ENCODE results near the gene C1orf21.
"Not testable (repeated sequence)": the region's sequence is repeated elsewhere in the genome, so short reads cannot be mapped to it uniquely, and the experiment has no call there.

The C1orf21 gene

GRCh38 chr1:184590163-184590750 is 203.4 kb downstream of the C1orf21 start:
- H3K9me3 Mint-ChIP-seq = no peaks in the 10 kb centered on the region
- no peaks in the 10 kb centered on the region for H3K27me3 Mint-ChIP-seq (ENCODE audit: low read depth)
- no peaks in the 10 kb centered on the region for H3K36me3 Mint-ChIP-seq (ENCODE audit: low read depth)
- H3K4me1 Mint-ChIP-seq (ENCODE audit: low read depth) = no peaks in the 10 kb centered on the region
- H3K27ac Mint-ChIP-seq = no peak overlapping the region
- no peak overlapping the region for H3K4me3 Mint-ChIP-seq

- no peaks in the 10 kb centered on the region for H3K36me3 Mint-ChIP-seq (ENCODE audit: low read depth)
- no peaks in the 10 kb centered on the region for H3K9me3 Mint-ChIP-seq
- H3K27me3 Mint-ChIP-seq (ENCODE audit: low read depth) = no peaks in the 10 kb centered on the region
- H3K27ac Mint-ChIP-seq = no peak overlapping the region
- no peaks in the 10 kb centered on the region for H3K4me1 Mint-ChIP-seq (ENCODE audit: low read depth)
- H3K4me3 Mint-ChIP-seq = no peak overlapping the region
These were observed 206.8 kb downstream of the C1orf21 start for GRCh38 chr1:184593597-184593996.

- H3K9me3 Mint-ChIP-seq = no peaks in the 10 kb centered on the region
- no peaks in the 10 kb centered on the region for H3K36me3 Mint-ChIP-seq (ENCODE audit: low read depth)
- no peak overlapping the region for H3K27ac Mint-ChIP-seq
- H3K4me3 Mint-ChIP-seq = no peak overlapping the region
- H3K4me1 Mint-ChIP-seq (ENCODE audit: low read depth) = no peaks in the 10 kb centered on the region
- no peaks in the 10 kb centered on the region for H3K27me3 Mint-ChIP-seq (ENCODE audit: low read depth)
These were observed 208.8 kb downstream of the C1orf21 start for GRCh38 chr1:184595596-184595995.

GRCh38 chr1:184596950-184597645 is 210.3 kb downstream of the C1orf21 start:
- Mint-ChIP-seq H3K9me3 (no peaks in the 10 kb centered on the region), H3K4me3 (no peak overlapping the region), H3K27ac (no peak overlapping the region), H3K36me3 (ENCODE audit: low read depth) (no peaks in the 10 kb centered on the region), H3K27me3 (ENCODE audit: low read depth) (no peaks in the 10 kb centered on the region), H3K4me1 (ENCODE audit: low read depth) (no peaks in the 10 kb centered on the region)

DNA sequence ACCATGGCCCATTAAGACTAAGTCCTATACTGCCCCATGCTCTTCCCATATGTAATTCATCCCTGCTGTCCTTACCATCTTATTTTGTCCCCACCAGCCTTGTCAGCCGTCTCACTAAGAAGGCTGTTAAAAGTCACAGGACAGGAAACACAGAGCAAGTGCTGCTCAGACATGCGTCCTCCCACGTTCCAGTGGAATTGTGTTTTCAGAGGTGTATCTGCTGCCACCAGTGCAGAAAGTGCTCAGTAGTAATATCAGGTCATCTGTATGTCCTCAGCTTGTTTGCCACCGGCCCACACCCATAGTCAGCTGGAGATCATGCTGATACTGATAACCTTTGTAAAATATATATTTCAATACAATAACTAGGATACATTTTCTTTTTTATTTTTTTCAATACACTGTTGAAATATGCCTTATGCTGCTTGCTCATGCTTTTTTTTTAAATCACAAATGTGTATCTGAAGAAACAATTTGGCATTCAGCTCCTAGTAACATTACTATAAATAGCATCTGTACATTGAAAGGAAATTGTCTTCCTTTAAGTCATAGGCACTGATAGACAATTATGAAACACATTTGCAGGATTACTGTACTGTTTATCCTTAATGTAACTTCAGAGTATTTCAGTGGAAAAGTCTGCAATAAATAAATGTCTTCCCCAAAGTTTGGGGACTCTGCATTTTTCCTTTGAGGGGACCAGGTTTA is 211.0 kb downstream of the C1orf21 start:
- H3K27ac Mint-ChIP-seq = no peak overlapping the region
- H3K27me3 Mint-ChIP-seq (ENCODE audit: low read depth) = no peaks in the 10 kb centered on the region
- no peak overlapping the region for H3K4me3 Mint-ChIP-seq
- no peaks in the 10 kb centered on the region for H3K4me1 Mint-ChIP-seq (ENCODE audit: low read depth)
- no peaks in the 10 kb centered on the region for H3K9me3 Mint-ChIP-seq
- H3K36me3 Mint-ChIP-seq (ENCODE audit: low read depth) = no peaks in the 10 kb centered on the region

GRCh38 chr1:184598403-184599193 is 211.8 kb downstream of the C1orf21 start:
- Mint-ChIP-seq H3K4me1 (ENCODE audit: low read depth) (no peaks in the 10 kb centered on the region), H3K36me3 (ENCODE audit: low read depth) (no peaks in the 10 kb centered on the region)

DNA sequence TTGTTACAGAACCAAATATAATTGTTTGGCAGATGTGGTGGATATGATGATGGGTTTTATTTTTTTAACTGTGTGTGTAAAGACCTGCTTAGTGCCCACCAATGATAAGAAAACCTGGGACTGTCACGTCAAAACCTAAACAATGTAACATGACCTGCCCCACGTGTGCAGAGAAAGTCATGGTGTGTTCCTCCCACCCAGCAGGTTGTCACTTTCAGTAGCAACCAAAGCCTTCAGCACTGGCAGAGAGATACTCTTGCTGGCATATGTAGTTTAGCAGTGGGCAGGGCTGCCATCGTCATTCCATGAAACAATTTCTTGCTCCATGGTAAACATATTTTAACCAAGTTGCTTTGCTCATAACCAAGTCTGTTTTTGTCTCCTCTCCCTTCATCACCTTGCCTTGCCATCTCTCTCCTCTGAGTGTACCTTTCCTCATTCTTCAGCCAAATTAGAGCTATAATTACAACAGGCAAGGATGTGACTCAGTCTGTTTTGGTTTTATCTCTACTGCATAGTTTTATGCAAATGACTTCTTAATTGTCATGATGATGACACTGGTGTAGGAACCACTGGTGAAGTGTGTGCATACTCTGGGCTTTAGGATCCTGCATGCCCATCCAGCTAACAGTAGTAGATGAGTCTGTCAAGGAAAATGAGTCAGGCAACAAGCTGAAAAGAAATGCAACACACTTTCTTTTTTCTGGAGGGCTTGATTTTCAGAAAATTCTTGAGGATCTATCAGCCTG is 217.5 kb downstream of the C1orf21 start:
- Mint-ChIP-seq H3K4me1 (ENCODE audit: low read depth) (no peaks in the 10 kb centered on the region), H3K27ac (no peak overlapping the region), H3K4me3 (no peak overlapping the region), H3K27me3 (ENCODE audit: low read depth) (no peaks in the 10 kb centered on the region), H3K9me3 (no peaks in the 10 kb centered on the region), H3K36me3 (ENCODE audit: low read depth) (no peaks in the 10 kb centered on the region)

More at GRCh38 chr1:184598403-184599193, 211.8 kb downstream of the C1orf21 start:
- no peaks in the 10 kb centered on the region for H3K9me3 Mint-ChIP-seq
- no peak overlapping the region for H3K27ac Mint-ChIP-seq
- no peak overlapping the region for H3K4me3 Mint-ChIP-seq
- H3K27me3 Mint-ChIP-seq (ENCODE audit: low read depth) = no peaks in the 10 kb centered on the region

DNA sequence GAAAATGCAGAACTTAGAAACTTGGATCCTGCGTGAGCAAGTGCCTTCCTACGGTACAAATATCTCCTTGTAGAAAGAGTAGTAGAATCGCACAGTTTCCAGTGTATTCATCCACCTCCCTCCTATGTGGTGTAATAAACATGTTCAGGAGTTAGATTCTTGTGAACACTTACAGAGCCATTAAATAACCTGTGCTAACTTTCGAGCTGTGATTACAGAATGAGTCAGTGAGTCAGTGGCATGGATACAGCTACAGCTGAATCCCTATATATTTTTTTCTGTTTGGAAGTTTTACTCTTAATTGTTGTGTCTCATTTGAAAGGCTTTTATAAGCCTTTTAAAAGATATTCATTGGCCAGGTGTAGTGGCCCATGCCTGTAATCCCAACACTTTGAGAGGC is 219.1 kb downstream of the C1orf21 start:
- Mint-ChIP-seq H3K9me3 (no peaks in the 10 kb centered on the region), H3K27ac (no peak overlapping the region), H3K4me1 (ENCODE audit: low read depth) (no peaks in the 10 kb centered on the region), H3K4me3 (no peak overlapping the region), H3K36me3 (ENCODE audit: low read depth) (no peaks in the 10 kb centered on the region), H3K27me3 (ENCODE audit: low read depth) (no peaks in the 10 kb centered on the region)

DNA sequence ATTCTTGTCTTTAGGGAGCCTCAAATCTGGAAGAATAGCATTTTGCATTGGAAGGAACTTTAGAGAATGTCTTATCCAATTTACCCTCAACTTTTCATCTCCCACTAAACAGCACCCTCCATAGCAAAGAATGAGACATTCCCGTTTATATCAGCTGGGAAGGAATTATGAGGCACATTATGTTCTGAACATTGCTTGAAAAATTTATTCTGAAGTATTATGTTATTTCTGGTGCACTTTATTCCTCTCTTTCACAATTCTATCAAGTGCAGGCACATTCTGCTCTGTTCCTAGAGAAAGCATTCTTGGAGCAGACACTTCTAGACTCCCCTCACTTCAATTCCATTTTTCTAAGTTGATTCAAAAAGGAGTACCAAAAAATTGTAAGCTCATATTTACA is 220.0 kb downstream of the C1orf21 start:
- H3K4me1 Mint-ChIP-seq (ENCODE audit: low read depth) = no peaks in the 10 kb centered on the region
- no peaks in the 10 kb centered on the region for H3K36me3 Mint-ChIP-seq (ENCODE audit: low read depth)
- H3K27ac Mint-ChIP-seq = no peak overlapping the region
- no peak overlapping the region for H3K4me3 Mint-ChIP-seq
- no peaks in the 10 kb centered on the region for H3K27me3 Mint-ChIP-seq (ENCODE audit: low read depth)
- no peaks in the 10 kb centered on the region for H3K9me3 Mint-ChIP-seq

GRCh38 chr1:184608581-184608980 is 221.8 kb downstream of the C1orf21 start:
- Mint-ChIP-seq H3K4me1 (ENCODE audit: low read depth) (no peaks in the 10 kb centered on the region), H3K27me3 (ENCODE audit: low read depth) (no peaks in the 10 kb centered on the region), H3K27ac (no peak overlapping the region), H3K4me3 (no peak overlapping the region), H3K36me3 (ENCODE audit: low read depth) (no peaks in the 10 kb centered on the region), H3K9me3 (no peaks in the 10 kb centered on the region)

DNA sequence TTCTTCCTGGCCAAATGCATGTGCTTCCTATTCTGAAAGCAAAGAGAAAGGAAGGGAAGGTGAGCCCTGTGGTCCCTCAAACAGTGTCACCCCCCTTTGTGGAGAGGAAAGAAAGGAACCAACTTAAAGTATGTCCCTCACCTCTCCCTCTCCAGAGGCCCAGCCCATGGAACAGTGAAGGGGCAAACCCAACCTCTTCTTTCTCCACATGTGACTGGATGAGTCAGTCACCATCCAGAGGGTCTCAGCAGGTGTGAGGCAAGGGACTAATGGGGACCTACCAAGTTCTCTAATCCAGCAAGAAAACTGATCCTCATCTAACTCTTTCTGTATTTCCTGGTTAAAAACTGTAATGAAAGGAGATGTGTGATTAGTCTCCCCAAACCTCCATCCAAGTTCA is 222.2 kb downstream of the C1orf21 start:
- no peak overlapping the region for H3K27ac Mint-ChIP-seq
- H3K9me3 Mint-ChIP-seq = no peaks in the 10 kb centered on the region
- H3K4me1 Mint-ChIP-seq (ENCODE audit: low read depth) = no peaks in the 10 kb centered on the region
- H3K4me3 Mint-ChIP-seq = no peak overlapping the region
- no peaks in the 10 kb centered on the region for H3K36me3 Mint-ChIP-seq (ENCODE audit: low read depth)
- H3K27me3 Mint-ChIP-seq (ENCODE audit: low read depth) = no peaks in the 10 kb centered on the region

- no peaks in the 10 kb centered on the region for H3K36me3 Mint-ChIP-seq (ENCODE audit: low read depth)
- no peak overlapping the region for H3K4me3 Mint-ChIP-seq
- no peaks in the 10 kb centered on the region for H3K4me1 Mint-ChIP-seq (ENCODE audit: low read depth)
- H3K9me3 Mint-ChIP-seq = no peaks in the 10 kb centered on the region
- H3K27ac Mint-ChIP-seq = no peak overlapping the region
- no peaks in the 10 kb centered on the region for H3K27me3 Mint-ChIP-seq (ENCODE audit: low read depth)
These were observed 224.2 kb downstream of the C1orf21 start for GRCh38 chr1:184610876-184611595.

- H3K4me1 Mint-ChIP-seq (ENCODE audit: low read depth); H3K27ac Mint-ChIP-seq; H3K4me3 Mint-ChIP-seq; H3K9me3 Mint-ChIP-seq; H3K27me3 Mint-ChIP-seq (ENCODE audit: low read depth); H3K36me3 Mint-ChIP-seq (ENCODE audit: low read depth): not testable (repeated sequence)
These were observed 225.4 kb downstream of the C1orf21 start for GRCh38 chr1:184612229-184612628.

Data from T-helper 1 cell treated with Interleukin-12 subunit alpha and Interleukin-12 subunit beta and Interleukin-4 antibody, amounts not matched to agents 30 μg/mL and 1 μg/mL, for 36 hours (primary cell).